HG03432 (cell line): Measurements from ENCODE around the gene EFCAB13.
"Not testable (repeated sequence)": the region's sequence is repeated elsewhere in the genome, so short reads cannot be mapped to it uniquely, and the experiment has no call there.

Source experiments
- ATAC-seq: cut with Tn5 transposase; IDR thresholded peaks from one replicate; pipeline ENCODE4 v1.9.1; 2021; ENCODE audit warnings: mild to moderate bottlenecking, moderate library complexity; ENCODE audit not compliant: unreplicated experiment

Gene EFCAB13

GRCh38 chr17:47425233-47425632, 101.5 kb downstream of the EFCAB13 start:
- not testable (repeated sequence) for ATAC-seq

- ATAC-seq, result not testable (repeated sequence)
Measured at GRCh38 chr17:47425887-47426635, 102.3 kb downstream of the EFCAB13 start.

GRCh38 chr17:47427985-47428384, 104.2 kb downstream of the EFCAB13 start:
- no peak for ATAC-seq

- ATAC-seq, result not testable (repeated sequence)
Measured at GRCh38 chr17:47432240-47432639, 108.5 kb downstream of the EFCAB13 start.

DNA sequence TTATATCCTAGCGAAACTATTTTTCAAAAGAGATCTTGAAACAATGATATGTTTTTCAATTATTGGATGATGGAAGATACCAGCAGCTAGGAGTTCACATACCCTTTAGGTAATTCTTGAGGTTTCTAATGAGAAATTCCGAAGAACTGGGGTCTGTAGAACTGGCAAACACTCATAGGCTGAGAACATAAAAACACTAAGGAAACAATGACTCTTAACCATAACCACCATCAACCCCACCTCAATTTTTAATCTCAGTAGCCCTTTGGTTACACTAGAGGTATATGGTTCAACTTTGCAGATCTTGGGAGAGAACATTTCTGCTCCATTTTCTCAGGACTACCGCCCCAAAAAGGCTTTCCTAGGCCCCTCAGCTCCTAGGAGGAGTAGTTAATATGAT, 141.4 kb downstream of the EFCAB13 start:
- ATAC-seq, result no peak

GRCh38 chr17:47466976-47467375, 143.2 kb downstream of the EFCAB13 start:
- not testable (repeated sequence) for ATAC-seq

- no peak for ATAC-seq
Measured at GRCh38 chr17:47470836-47471235, 147.1 kb downstream of the EFCAB13 start.

DNA sequence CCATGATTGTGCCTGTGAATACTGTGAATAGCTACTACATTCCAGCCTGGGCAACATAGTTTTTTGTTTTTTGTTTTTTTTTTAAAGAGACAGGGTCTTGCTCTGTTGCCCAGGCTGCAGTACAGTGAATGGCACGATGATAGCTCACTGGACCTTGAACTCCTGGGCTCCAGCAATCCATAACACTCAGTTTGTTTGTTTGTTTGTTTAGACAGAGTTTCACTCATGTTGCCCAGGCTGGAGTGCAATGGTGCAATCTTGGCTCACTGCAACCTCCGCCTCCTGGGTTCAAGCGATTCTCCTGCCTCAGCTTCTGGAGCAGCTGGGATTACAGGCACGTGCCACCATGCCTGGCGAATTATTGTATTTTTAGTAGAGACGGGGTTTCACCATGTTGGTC, 148.3 kb downstream of the EFCAB13 start:
- not testable (repeated sequence) for ATAC-seq
